Mesendoderm (in vitro differentiated cells): Measurements from ENCODE around the gene ARVCF.
"Not testable (repeated sequence)": the region's sequence is repeated elsewhere in the genome, so short reads cannot be mapped to it uniquely, and the experiment has no call there.

ENCODE experiments used
- DNase-seq: peaks from one replicate; pipeline ENCODE4 v3.0.0; 2013
- H2AK5ac ChIP-seq: 2 replicates; pipeline ENCODE4 v1.6.1; 2013; ENCODE audit warnings: low read length, inconsistent platforms
- H2BK120ac ChIP-seq: 2 replicates; pipeline ENCODE4 v1.6.1; 2013; ENCODE audit warnings: low read depth, mild to moderate bottlenecking, low read length, moderate library complexity, mixed read lengths
- H2BK15ac ChIP-seq: replicated peaks from 2 replicates; pipeline ENCODE4 v1.6.1; 2013; ENCODE audit warnings: low read depth, mild to moderate bottlenecking, moderate library complexity
- H2BK5ac ChIP-seq: 2 replicates; pipeline ENCODE4 v1.6.1; 2013; ENCODE audit warnings: low read length, inconsistent platforms
- H3K18ac ChIP-seq: 2 replicates; pipeline ENCODE4 v1.6.1; 2013; ENCODE audit warnings: mild to moderate bottlenecking, low read length, mixed read lengths
- H3K23ac ChIP-seq: one replicate; pipeline ENCODE4 v1.6.1; 2013; ENCODE audit warnings: low read length
- H3K27ac ChIP-seq: 2 replicates; pipeline ENCODE4 v1.5.1; 2013; ENCODE audit warnings: low read depth, mild to moderate bottlenecking, inconsistent platforms, low read length, moderate library complexity
- H3K27me3 ChIP-seq: 2 replicates; pipeline ENCODE4 v1.6.1; 2013; ENCODE audit warnings: low read length, control low read depth, mild to moderate bottlenecking, inconsistent platforms; ENCODE audit not compliant: insufficient read depth, poor library complexity
- H3K36me3 ChIP-seq: 2 replicates; pipeline ENCODE4 v1.6.1; 2013; ENCODE audit warnings: low read length, inconsistent platforms; ENCODE audit not compliant: control insufficient read depth, insufficient read depth
- H3K4ac ChIP-seq: one replicate; pipeline ENCODE4 v1.6.1; 2013; ENCODE audit warnings: low read depth, mild to moderate bottlenecking, low read length, moderate library complexity
- H3K4me1 ChIP-seq: 2 replicates; pipeline ENCODE4 v1.6.1; 2013; ENCODE audit warnings: low read depth, low read length, inconsistent platforms; ENCODE audit not compliant: control insufficient read depth
- H3K4me2 ChIP-seq: 2 replicates; pipeline ENCODE4 v1.6.1; 2013; ENCODE audit warnings: low read length
- H3K4me3 ChIP-seq: 2 replicates; pipeline ENCODE4 v1.5.1; 2013; ENCODE audit warnings: mild to moderate bottlenecking, low read length
- H3K56ac ChIP-seq: one replicate; pipeline ENCODE4 v1.6.1; 2013; ENCODE audit warnings: low read length
- H3K79me1 ChIP-seq: 2 replicates; pipeline ENCODE4 v1.6.1; 2013; ENCODE audit warnings: low read length, inconsistent platforms
- H3K79me2 ChIP-seq: 2 replicates; pipeline ENCODE4 v1.6.1; 2013; ENCODE audit warnings: mild to moderate bottlenecking, low read length; ENCODE audit not compliant: control insufficient read depth, insufficient read depth
- H3K9ac ChIP-seq: 2 replicates; pipeline ENCODE4 v1.6.1; 2013; ENCODE audit warnings: low read length, inconsistent platforms
- H4K5ac ChIP-seq: one replicate; pipeline ENCODE4 v1.6.1; 2013; ENCODE audit warnings: low read length
- H4K8ac ChIP-seq: one replicate; pipeline ENCODE4 v1.6.1; 2013; ENCODE audit warnings: low read depth, mild to moderate bottlenecking, control low read depth, low read length, moderate library complexity
- WGBS: extraction: QIAGEN DNeasy Blood & Tissue Kit; methylation state at CpG from one replicate; pipeline ENCODE4 v1.1.7; 2013; ENCODE audit warnings: low lambda C conversion rate, missing lambda C conversion rate; ENCODE audit not compliant: insufficient coverage; ENCODE audit errors: extremely low coverage; 5-methylcytosine and 5-hydroxymethylcytosine counted together

ARVCF gene

DNA sequence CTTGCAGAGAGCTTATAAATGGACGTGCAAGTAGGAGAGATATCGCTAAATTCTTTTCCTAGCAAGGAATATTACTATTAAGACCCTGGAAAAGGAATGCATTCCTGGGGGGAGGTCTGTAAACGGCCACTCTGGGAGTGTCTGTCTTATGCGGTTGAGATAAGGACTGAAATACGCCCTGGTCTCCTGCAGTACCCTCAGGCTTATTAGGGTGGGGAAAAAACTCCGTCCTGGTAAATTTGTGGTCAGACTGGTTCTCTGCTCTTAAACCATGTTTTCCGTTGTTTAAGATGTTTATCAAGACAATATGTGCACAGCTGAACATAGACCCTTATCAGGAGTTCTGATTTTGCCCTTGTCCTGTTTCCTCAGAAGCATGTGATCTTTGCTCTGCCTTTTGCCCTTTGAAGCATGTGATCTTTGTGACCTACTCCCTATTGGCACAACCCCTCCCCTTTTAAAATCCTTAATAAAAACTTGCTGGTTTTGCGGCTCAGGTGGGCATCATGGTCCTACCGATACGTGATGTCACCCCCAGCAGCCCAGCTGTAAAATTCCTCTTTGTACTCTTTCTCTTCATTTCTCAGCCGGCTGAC is 81.4 kb downstream of the ARVCF start:
- H4K5ac ChIP-seq, H3K36me3 ChIP-seq, H2AK5ac ChIP-seq, H3K27me3 ChIP-seq, H2BK5ac ChIP-seq, H3K23ac ChIP-seq, H3K27ac ChIP-seq, H3K4me3 ChIP-seq, H2BK15ac ChIP-seq, DNase-seq, H4K8ac ChIP-seq, H3K79me2 ChIP-seq, H3K56ac ChIP-seq, H3K79me1 ChIP-seq, H3K4me2 ChIP-seq, H3K9ac ChIP-seq, H3K4ac ChIP-seq, H3K18ac ChIP-seq, H2BK120ac ChIP-seq, H3K4me1 ChIP-seq: not testable (repeated sequence)
- no CpG with 5 or more reads among the region's 11 CpGs for WGBS

DNA sequence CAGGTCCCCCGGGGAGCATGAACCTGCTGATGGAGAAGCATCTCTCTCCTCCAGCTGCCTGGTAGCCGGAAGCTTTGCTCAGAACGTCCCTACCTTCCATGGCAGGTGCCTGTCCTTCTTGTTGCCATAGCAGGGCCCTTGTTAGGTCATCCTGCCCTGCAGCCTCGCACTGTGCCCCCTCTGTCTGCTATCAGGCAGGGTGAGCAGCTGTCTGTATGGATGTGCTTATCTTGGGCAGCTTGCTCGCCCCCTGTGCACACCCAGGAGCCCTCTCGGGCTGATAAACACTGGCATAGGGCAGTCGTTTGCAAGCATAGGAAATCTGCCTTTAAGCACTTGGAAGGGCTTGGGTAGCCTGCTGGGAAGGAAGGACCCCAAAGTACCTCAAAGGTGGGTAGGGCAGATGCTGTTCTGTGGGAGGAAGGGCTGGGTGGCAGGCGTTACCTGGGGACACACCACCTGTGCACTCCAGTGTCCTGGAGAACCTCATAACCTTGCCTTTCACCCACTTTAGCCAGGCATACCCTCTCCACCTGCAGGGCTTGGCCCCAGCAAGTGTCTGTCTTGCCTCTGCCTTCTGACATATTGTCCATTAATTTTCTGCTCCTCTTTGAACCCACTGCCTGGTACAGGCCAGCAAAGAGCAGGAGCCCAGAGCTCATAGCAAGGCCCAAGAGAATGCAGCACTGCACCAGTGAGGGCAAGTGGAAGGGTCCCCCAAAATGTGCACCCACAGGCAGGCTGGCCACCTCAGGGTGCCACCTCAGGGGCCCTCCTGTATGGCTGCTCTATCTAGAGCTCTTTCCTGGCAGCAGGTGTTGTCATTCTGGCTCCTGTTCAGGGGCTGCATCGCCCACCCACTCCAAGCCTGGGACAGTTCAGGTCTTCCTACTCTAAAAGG is 83.0 kb downstream of the ARVCF start:
- Histone ChIP-seq H3K36me3 (no peaks in the 10 kb centered on the region), H2BK120ac (no peak overlapping the region), H2BK5ac (no peak overlapping the region), H3K56ac (no peak overlapping the region), H3K4me1 (no peaks in the 10 kb centered on the region), H4K5ac (no peak overlapping the region), H3K27ac (no peak overlapping the region), H3K4me2 (no peak overlapping the region), H3K23ac (no peak overlapping the region), H3K79me1 (no peaks in the 10 kb centered on the region), H3K4ac (no peak overlapping the region), H4K8ac (no peak overlapping the region), H3K18ac (no peak overlapping the region), H3K9ac (no peak overlapping the region), H3K4me3 (no peak overlapping the region), H3K79me2 (no peaks in the 10 kb centered on the region), H2AK5ac (no peak overlapping the region), H3K27me3 (no peaks in the 10 kb centered on the region), H2BK15ac (no peak overlapping the region)
- no peak for DNase-seq
- WGBS, result no CpG with 5 or more reads among the region's 9 CpGs

DNA sequence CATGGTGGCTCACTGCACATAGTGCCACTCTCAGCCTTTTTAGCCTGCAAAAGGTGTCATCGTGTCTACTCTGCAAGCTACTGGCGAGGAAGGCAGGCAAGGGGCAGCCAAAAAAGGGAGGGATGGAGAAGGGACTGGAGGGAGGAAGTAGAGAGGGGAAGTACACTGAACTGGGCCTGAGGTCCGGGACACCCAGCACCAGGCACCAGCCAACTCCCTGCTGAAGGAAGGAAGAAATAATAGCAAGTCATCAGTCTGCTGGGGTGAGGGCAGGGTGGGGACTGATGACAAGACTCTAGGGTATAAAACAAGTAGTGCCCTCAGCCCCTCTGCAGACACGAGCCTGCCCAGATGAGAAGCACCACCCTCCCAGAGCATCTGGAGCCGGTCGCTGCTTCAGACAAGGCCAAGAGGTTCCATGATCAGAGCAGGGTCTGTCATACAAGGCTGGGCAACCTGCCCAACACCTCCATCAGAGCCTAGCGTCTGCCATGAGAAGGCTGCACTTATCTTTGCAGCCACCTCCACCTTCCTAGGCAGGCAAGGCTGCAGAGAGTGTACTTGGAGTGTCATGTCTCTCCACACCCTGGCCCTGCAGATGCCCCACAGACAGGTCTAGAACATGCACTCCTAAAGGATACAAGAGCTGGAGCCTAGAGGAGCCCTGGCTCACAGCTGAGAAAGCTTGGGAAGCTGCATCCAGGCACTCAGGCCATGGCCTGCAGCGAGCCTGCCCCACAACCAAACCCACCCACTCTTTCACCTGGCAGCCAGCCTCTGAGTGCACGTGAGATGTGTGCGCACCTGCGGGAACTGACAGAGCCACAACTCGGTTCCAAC is 84.0 kb downstream of the ARVCF start:
- Histone ChIP-seq H3K36me3 (no peaks in the 10 kb centered on the region), H3K4ac (no peak overlapping the region), H2AK5ac (no peak overlapping the region), H3K4me1 (no peaks in the 10 kb centered on the region), H3K79me1 (no peaks in the 10 kb centered on the region), H3K27ac (no peak overlapping the region), H3K23ac (no peak overlapping the region), H4K5ac (no peak overlapping the region), H2BK120ac (no peak overlapping the region), H3K4me3 (no peak overlapping the region), H3K27me3 (no peaks in the 10 kb centered on the region), H3K18ac (no peak overlapping the region), H3K56ac (no peak overlapping the region), H4K8ac (no peak overlapping the region), H3K9ac (no peak overlapping the region), H3K4me2 (no peak overlapping the region), H2BK5ac (no peak overlapping the region), H3K79me2 (no peaks in the 10 kb centered on the region), H2BK15ac (no peak overlapping the region)
- no peak for DNase-seq
- WGBS, result no CpG with 5 or more reads among the region's 12 CpGs

DNA sequence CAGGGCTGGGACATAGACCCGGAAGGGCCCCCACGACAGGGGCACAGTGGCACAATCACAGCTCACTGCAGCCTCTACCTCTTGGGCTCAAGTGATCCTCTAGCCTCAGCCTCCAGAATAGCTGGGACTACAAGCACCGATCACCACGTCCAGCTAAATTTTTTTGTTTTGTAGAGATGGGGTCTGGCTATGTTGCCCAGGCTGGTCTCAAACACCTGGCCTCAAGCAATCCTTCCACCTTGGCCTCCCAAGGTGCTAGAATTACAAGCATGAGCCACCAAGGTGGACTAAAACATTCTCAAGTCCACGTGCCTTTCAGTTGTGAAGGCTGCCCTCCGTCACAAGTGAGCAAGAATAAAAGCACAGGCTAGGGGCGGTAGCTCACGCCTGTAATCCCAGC is 85.1 kb downstream of the ARVCF start:
- Histone ChIP-seq H3K23ac (no peak overlapping the region), H3K36me3 (no peaks in the 10 kb centered on the region), H2BK5ac (no peak overlapping the region), H4K8ac (no peak overlapping the region), H3K4me1 (no peaks in the 10 kb centered on the region), H4K5ac (no peak overlapping the region), H3K4me2 (no peak overlapping the region), H3K79me2 (no peaks in the 10 kb centered on the region), H3K4ac (no peak overlapping the region), H3K27ac (no peak overlapping the region), H3K56ac (no peak overlapping the region), H2AK5ac (no peak overlapping the region), H3K9ac (no peak overlapping the region), H3K79me1 (no peaks in the 10 kb centered on the region), H2BK120ac (no peak overlapping the region), H3K18ac (no peak overlapping the region), H3K27me3 (no peaks in the 10 kb centered on the region), H2BK15ac (no peak overlapping the region), H3K4me3 (no peak overlapping the region)
- WGBS, result no CpG with 5 or more reads among the region's 8 CpGs
- DNase-seq, result no peak

DNA sequence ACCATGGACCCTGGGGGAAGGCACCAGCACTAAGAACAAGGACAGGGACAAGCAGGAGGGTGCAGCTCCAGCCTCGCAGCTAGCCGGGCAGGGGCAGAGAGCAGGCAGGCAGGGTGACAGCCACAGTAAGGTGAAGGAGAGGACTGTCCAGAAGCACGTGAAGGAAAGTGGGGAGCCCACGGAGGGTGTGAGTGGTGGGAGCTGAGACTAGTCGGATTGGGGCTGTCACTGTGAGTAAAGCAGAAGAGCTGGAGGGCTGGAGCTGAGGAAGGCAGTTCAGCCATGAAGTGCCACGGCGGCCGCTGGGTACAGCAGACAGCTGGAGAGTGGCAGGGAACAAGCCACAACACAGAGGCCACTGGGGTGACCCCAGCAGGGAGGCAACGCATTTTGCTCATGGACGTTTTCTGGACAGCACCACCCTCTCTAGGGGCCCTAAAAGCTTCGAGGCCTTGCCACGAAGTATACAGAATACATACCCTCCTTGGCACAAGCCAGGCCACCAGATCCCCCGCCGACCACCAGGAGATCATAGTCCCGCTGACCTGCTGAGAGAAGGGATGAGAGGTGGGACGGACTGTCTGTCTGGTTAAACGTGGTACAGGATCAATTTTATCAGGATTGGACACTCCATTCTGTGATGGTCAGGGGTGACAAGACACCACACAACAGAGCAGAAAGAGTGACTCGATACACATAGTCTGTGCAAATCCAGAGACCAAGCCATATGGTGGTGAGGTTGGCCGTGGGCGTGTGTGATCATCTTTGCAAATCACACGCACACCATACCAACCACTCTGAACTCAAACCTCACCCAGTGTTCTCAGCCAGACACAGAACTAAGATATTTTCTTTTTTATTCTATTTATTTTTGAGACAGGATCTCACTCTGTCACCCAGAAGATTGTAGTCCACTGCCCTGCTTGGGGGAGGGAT is 85.8 kb downstream of the ARVCF start:
- no peak overlapping the region for H3K9ac ChIP-seq
- no peak overlapping the region for H2BK15ac ChIP-seq
- H3K18ac ChIP-seq, result no peak overlapping the region
- DNase-seq, result no peak
- H3K4me2 ChIP-seq, result no peak overlapping the region
- no peak overlapping the region for H2AK5ac ChIP-seq
- no peak overlapping the region for H3K27ac ChIP-seq
- no CpG with 5 or more reads among the region's 21 CpGs for WGBS
- no peaks in the 10 kb centered on the region for H3K79me1 ChIP-seq
- H4K5ac ChIP-seq, result no peak overlapping the region
- H3K56ac ChIP-seq, result no peak overlapping the region
- no peak overlapping the region for H4K8ac ChIP-seq
- H2BK120ac ChIP-seq, result no peak overlapping the region
- no peaks in the 10 kb centered on the region for H3K36me3 ChIP-seq
- no peak overlapping the region for H3K23ac ChIP-seq
- H3K4me3 ChIP-seq, result no peak overlapping the region
- H3K27me3 ChIP-seq, result no peaks in the 10 kb centered on the region
- H3K79me2 ChIP-seq, result no peaks in the 10 kb centered on the region
- no peak overlapping the region for H2BK5ac ChIP-seq
- no peaks in the 10 kb centered on the region for H3K4me1 ChIP-seq
- H3K4ac ChIP-seq, result no peak overlapping the region
